Endothelial cell of umbilical vein (primary cell): ENCODE data around the gene MIER2.

Source experiments
- GATA2 ChIP-seq: IDR thresholded peaks from 2 replicates; pipeline ENCODE4 v1.7.0; 2011; ENCODE audit warnings: low read depth, mild to moderate bottlenecking, moderate library complexity, mixed read lengths, low read length; ENCODE audit not compliant: insufficient read length, insufficient read depth
- MAX ChIP-seq: IDR thresholded peaks from 2 replicates; pipeline ENCODE4 v1.6.1; 2011; ENCODE audit not compliant: insufficient read depth, insufficient read length
- MYC ChIP-seq: IDR thresholded peaks from one replicate; pipeline ENCODE4 v1.6.1; 2011; ENCODE audit warnings: mild to moderate bottlenecking, low read depth, low read length
- POLR2A ChIP-seq: IDR thresholded peaks from 2 replicates; pipeline ENCODE4 v1.6.1; 2012; ENCODE audit warnings: low read depth, mild to moderate bottlenecking, control low read depth, low read length
- POLR2AphosphoS5 ChIP-seq: IDR thresholded peaks from 2 replicates; pipeline ENCODE4 v1.6.1; 2012; ENCODE audit warnings: low read depth, mild to moderate bottlenecking, control low read depth, low read length, moderate library complexity; ENCODE audit not compliant: insufficient read depth
- TF ChIP-seq, protein P1 (sequence below), 2 donors: IDR thresholded peaks; 1 replicate in 1 of 2; 2 replicates in 1 of 2; pipeline ENCODE4 v1.5.1; 2011; ENCODE audit warnings: low read length in 2 of 2, mild to moderate bottlenecking in 2 of 2, moderate library complexity in 2 of 2, control low read depth in 1 of 2, inconsistent platforms in 1 of 2, low read depth in 1 of 2; ENCODE audit not compliant: insufficient read depth in 1 of 2; ENCODE audit errors: extremely low read depth in 1 of 2

- no peak for TF ChIP-seq MAX
- no peak for TF ChIP-seq POLR2A
- no peak for TF ChIP-seq MYC
- TF ChIP-seq, protein P1, sequence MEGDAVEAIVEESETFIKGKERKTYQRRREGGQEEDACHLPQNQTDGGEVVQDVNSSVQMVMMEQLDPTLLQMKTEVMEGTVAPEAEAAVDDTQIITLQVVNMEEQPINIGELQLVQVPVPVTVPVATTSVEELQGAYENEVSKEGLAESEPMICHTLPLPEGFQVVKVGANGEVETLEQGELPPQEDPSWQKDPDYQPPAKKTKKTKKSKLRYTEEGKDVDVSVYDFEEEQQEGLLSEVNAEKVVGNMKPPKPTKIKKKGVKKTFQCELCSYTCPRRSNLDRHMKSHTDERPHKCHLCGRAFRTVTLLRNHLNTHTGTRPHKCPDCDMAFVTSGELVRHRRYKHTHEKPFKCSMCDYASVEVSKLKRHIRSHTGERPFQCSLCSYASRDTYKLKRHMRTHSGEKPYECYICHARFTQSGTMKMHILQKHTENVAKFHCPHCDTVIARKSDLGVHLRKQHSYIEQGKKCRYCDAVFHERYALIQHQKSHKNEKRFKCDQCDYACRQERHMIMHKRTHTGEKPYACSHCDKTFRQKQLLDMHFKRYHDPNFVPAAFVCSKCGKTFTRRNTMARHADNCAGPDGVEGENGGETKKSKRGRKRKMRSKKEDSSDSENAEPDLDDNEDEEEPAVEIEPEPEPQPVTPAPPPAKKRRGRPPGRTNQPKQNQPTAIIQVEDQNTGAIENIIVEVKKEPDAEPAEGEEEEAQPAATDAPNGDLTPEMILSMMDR (IDR thresholded peaks at IDR 0.05; ENCODE audit: extremely low read depth in 1 of 2, insufficient read depth in 1 of 2, low read depth in 1 of 2, low read length in 2 of 2) = no peak
- no peak for TF ChIP-seq POLR2AphosphoS5
- no peak for TF ChIP-seq GATA2
Observed at GRCh38 chr19:280541-281009, 64.0 kb downstream of the MIER2 start.
